NCI-H2227 treated with DMSO at 0.1 percent for 48 hours (cell line): ENCODE results near the gene ZBP1.
"Not testable (repeated sequence)": the region's sequence is repeated elsewhere in the genome, so short reads cannot be mapped to it uniquely, and the experiment has no call there.

Experiments used
- DNase-seq: peaks from one replicate; lab custom pipeline; 2025; lab: John Stamatoyannopoulos, UW

Gene ZBP1

DNA sequence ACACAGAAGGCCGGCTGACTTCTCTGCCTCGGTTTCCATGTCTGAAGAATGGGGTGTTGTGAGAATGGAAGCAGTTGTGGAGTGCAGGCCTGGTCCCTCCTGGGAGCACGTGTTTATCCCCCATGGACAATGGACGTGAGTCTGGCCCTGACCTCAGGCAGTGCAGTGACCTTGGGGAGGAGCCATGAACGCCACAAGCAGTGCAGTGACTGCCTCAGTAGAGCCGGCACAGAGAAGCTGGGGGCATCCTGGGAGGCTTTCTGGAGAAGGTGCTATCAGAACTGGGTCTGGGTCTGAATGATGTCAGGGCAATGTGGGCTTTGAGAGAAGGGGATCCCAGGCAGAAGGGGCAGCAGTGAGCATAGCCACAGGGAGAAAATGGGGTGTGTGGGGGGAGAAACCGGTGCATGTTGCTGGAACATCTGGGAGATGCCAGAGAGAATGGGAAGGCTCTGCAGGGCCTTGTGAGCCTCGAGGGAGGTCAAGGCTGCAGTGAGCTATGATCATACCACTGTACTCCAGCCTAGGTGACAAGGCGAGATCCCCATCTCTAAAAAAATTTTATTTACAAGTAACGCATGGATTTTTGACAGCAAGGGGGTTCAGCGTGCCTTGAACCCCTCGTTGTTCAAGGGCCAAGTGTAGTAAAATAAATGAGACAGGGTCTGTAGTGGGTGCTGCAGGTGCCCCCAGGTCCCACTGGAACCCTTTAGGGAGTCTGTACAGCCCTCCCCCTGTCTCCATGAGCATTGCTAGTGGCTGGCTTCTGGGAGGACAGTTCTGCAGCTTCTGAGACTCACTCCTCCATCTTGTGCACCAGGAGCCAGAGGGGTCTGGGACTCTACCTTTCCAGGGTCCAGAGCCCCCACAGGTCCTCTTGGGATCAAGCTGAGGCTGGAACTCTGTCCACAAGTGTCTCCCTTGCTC is 27.0 kb upstream of the ZBP1 start:
- no peak for DNase-seq

DNA sequence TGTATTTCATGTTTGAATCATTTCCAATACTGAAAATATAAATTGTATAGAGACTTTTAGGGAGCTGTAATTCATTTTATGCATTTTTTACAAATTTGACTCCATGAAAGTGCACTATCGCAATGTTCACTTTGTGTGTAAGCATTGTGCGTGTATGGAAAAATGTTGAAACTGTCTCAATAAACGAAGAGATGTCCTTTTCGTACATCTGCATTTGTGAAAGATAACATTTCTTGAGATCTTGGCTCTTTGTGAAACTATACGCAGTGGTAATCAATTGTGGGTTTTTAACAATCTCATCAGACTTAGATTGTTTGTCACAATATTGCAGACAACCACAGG is 18.6 kb upstream of the ZBP1 start:
- DNase-seq = no peak

- DNase-seq = no peak
Measured at GRCh38 chr20:57638173-57638894, 18.1 kb upstream of the ZBP1 start.

- DNase-seq = no peak
Measured at GRCh38 chr20:57633945-57634491, 13.8 kb upstream of the ZBP1 start.

DNA sequence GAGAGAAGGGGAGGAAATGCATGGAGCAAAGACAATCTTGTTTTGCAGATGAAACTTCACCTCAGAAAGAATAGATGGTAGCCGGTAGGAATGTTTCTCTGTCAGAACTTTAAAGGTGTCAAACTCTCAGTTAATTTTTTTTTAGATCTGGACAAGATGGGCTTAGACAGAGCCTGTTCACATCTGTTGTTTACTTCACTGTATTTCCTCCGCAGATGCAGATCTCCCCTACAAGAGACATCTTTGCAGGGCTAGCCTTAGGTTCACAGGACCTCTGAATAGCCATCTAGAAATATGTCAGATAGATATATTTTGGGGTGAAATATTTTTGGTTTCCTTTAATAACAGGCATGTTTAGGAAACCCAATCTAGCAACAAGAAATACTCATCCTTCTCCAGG is 12.1 kb upstream of the ZBP1 start:
- no peak for DNase-seq

- no peak for DNase-seq
Measured at GRCh38 chr20:57630061-57630460, 9.8 kb upstream of the ZBP1 start.

DNA sequence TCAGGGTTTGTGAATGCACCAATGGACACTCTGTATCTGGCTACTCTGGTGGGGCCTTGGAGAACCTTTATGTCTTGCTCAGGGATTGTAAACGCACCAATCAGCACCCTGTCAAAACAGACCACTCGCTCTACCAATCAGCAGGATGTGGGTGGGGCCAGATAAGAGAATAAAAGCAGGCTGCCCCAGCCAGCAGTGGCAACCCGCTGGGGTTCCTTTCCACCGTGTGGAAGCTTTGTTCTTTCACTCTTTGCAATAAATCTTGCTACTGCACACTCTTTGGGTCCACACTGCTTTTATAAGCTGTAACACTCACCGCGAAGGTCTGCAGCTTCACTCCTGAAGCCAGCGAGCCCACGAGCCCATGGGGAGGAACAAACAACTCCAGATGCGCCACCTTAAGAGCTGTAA is 9.3 kb upstream of the ZBP1 start:
- DNase-seq = not testable (repeated sequence)

- DNase-seq = not testable (repeated sequence)
Measured at GRCh38 chr20:57628962-57629308, 8.7 kb upstream of the ZBP1 start.

- no peak for DNase-seq
Measured at GRCh38 chr20:57628047-57628961, 8.1 kb upstream of the ZBP1 start.

DNA sequence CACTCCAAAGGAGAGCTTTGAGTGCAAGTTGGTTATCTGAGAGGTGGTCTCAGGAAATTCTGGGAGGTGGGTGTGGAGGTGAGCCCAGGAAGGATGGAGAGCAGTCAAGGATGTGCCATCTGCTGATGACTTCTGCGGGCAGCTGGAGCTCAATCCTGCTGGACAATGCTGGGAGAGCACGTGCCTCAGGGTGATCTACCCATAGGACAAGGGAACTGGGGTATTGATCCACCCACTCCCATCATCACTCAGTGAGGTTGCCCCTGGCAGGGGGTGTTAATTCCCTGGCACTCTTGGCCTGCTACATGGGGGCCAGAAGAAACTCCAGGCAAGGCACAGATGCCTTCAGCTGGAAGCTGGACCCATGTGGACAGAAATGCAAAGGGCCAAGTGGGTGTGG is 7.1 kb upstream of the ZBP1 start:
- no peak for DNase-seq

- no peak for DNase-seq
Measured at GRCh38 chr20:57625978-57626377, 5.8 kb upstream of the ZBP1 start.

- DNase-seq = no peak
Measured at GRCh38 chr20:57625181-57625958, 5.1 kb upstream of the ZBP1 start.

GRCh38 chr20:57624124-57624523 is 3.9 kb upstream of the ZBP1 start:
- DNase-seq = no peak

DNA sequence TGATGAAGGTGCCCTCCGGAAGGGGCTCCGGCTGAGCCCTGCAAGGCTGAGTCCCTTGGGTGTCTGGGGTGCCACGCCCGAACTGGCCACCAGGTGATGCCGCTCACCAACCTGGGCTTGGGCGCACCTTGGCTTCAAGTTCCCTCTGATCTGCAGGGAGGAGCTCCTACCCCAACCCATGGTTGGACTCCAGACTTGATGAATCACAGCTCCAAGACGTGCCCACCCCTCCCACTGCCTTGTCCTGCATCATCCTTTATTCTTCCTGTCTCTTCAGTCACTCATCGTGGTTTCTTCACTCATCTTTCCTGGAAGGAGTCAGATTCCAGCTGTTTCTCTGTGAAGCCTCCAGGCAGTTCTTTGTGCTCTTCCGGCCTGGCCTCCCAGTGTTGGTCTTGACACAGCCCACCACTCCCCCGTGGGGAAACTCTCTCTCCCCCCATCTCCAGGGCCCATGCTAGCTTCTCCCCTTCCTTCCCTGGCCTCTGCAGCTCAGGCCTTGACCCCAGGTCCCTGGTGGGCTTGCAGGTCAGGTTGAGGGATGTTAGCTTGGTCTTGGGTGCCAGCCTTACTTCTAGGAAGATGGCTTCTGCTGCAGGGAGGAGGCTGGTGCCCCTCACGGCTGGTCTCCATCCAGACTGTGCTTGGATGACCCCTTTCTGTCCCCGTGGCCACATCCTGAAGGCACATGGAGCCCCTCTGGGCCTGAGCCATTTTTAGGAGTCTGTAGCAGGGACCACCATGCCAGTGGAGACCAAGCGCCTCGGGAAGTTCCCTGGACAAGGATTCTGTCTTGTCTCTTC is 2.6 kb upstream of the ZBP1 start:
- DNase-seq = no peak

DNA sequence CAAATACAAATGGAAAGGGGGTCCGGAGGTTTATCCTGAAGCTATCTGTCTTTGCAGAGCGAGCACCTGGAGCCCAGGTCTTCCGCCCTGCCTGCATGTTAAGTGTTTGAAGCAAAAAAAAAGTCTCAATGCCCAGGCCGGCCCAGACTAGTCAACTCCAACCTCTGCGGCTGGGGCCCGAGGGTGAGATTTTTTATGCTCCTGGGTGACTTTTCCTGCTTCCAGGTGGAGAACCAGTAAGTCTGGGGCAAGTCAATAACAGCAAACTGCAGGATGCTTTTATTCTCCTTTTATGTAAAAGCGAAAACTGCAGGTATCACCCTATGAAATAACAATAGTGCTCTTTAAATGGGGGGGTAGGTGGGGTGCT is 2.0 kb upstream of the ZBP1 start:
- DNase-seq = no peak

GRCh38 chr20:57621421-57622200 is 1.4 kb upstream of the ZBP1 start:
- DNase-seq = no peak

DNA sequence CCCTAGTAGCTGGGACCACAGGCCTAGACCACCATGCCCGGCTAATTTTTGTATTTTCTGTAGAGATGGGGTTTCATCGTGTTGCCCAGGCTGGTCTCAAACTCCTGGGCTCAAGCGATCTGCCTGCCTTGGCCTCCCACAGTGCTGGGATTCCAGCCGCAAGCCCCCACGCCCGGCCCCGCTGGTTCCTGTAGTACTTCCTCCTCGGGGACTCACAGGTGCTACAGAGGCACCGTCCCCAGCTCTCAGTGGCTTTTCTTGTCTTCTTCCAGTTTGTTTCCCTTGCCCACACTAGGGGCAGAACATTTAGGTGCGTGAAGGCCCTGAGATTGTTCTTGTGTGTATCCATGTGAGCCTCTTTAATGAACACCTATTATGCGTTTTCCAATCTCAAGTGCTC is 773 bp upstream of the ZBP1 start:
- no peak for DNase-seq

GRCh38 chr20:57619051-57619831 is 985 bp downstream of the ZBP1 start:
- DNase-seq = no peak

- no peak for DNase-seq
Measured at GRCh38 chr20:57618764-57619050, 1.5 kb downstream of the ZBP1 start.
